Common myeloid progenitor, CD34-positive (primary cell): Measurements from ENCODE around the gene CUTA. TPM values are rescaled to one million over a fixed set of nuclear protein-coding genes. Genes with fewer than 3 reads are reported as not detected.

Experiments
- CTCF ChIA-PET: fragments of 350-600 bp; sonication (Branson Sonifier 250); formaldehyde crosslinking; loops from one replicate; lab custom pipeline; 2021; ENCODE audit warnings: antibody characterized with exemption; lab: Charles Lee
- POLR2A ChIA-PET: fragments of 350-600 bp; sonication (Branson Sonifier 250); formaldehyde crosslinking; loops from one replicate; lab custom pipeline; 2021; ENCODE audit warnings: antibody characterized with exemption; lab: Charles Lee
- DNase-seq, 3 donors: peaks; one replicate each; pipeline versions ENCODE4 v3.0.0 to v3.0.0-alpha.2; 2013
- H3K27ac ChIP-seq, 2 experiments: 1 replicate in 1 of 2; 2 replicates in 1 of 2; pipeline ENCODE4 v1.7.0; 2013; ENCODE audit warnings: inconsistent platforms in 2 of 2, low read length in 2 of 2, mild to moderate bottlenecking in 2 of 2, low read depth in 1 of 2, moderate library complexity in 1 of 2; ENCODE audit not compliant: severe bottlenecking in 2 of 2, insufficient read depth in 1 of 2, poor library complexity in 1 of 2
- H3K27me3 ChIP-seq, 5 experiments: replicated peaks in 2 of 5; 1 replicate in 3 of 5; 2 replicates in 2 of 5; pipeline versions ENCODE4 v1.6.1 to v1.7.0; 2013; ENCODE audit warnings: low read length in 4 of 5, mild to moderate bottlenecking in 2 of 5, moderate library complexity in 2 of 5, inconsistent platforms in 1 of 5; ENCODE audit not compliant: insufficient read depth in 5 of 5, control insufficient read depth in 4 of 5
- H3K36me3 ChIP-seq, 4 experiments: 1 replicate in 2 of 4; 2 replicates in 2 of 4; pipeline versions ENCODE4 v1.6.1 to v1.7.0; 2013; ENCODE audit warnings: low read length in 3 of 4, control low read depth in 1 of 4, mild to moderate bottlenecking in 1 of 4; ENCODE audit not compliant: control insufficient read depth in 4 of 4, insufficient read depth in 4 of 4
- H3K4me1 ChIP-seq, 4 experiments: 1 replicate in 3 of 4; 2 replicates in 1 of 4; pipeline versions ENCODE4 v1.6.1 to v1.7.1; 2013; ENCODE audit warnings: low read length in 3 of 4, mild to moderate bottlenecking in 3 of 4, control low read depth in 1 of 4, inconsistent platforms in 1 of 4, moderate library complexity in 1 of 4; ENCODE audit not compliant: control insufficient read depth in 4 of 4, insufficient read depth in 4 of 4; ENCODE audit errors: control extremely low read depth in 1 of 4
- H3K4me3 ChIP-seq, 7 experiments: 1 replicate in 4 of 7; 2 replicates in 3 of 7; pipeline versions ENCODE4 v1.5.1 to v1.7.0; 2013; ENCODE audit warnings: mild to moderate bottlenecking in 7 of 7, low read length in 6 of 7, moderate library complexity in 6 of 7, inconsistent platforms in 2 of 7, low read depth in 2 of 7, control low read depth in 1 of 7; ENCODE audit not compliant: insufficient read depth in 4 of 7, control insufficient read depth in 1 of 7; ENCODE audit errors: extremely low read depth in 1 of 7
- H3K9me3 ChIP-seq, 5 experiments: 1 replicate in 4 of 5; 2 replicates in 1 of 5; pipeline versions ENCODE4 v1.6.1 to v1.7.1; 2013; ENCODE audit warnings: low read length in 4 of 5, mild to moderate bottlenecking in 2 of 5, inconsistent platforms in 1 of 5, low read depth in 1 of 5, moderate library complexity in 1 of 5; ENCODE audit not compliant: control insufficient read depth in 4 of 5, insufficient read depth in 2 of 5; ENCODE audit errors: control extremely low read depth in 1 of 5
- WGBS: methylation state at CpG from one replicate; pipeline ENCODE4 v1.1.5; 2013; ENCODE audit not compliant: insufficient coverage; 5-methylcytosine and 5-hydroxymethylcytosine counted together
- polyA plus RNA-seq: library from polyadenylated mRNA; unstranded; fragments of 120-200 nt; gene quantifications from one replicate; pipeline ENCODE4 v1.2.1, GENCODE V29; 2013

CUTA gene
- polyA plus RNA-seq: 166 TPM

- peaks cover 14 to 45% (median 39%) of the 10 kb centered on the region in 4 experiments for H3K4me1 ChIP-seq
- H3K4me3 ChIP-seq: peak within 1 kb of the TSS; percentile 58 to 91 (median 80)
- no peaks in the 10 kb centered on the region for H3K27me3 ChIP-seq
- peaks cover 3 to 35% (median 26%) of the 10 kb centered on the region in 4 experiments for H3K36me3 ChIP-seq
- ChIA-PET POLR2A (interaction anchor here (0.6 kb wide), 1 partner anchor 90 kb away, joined by 5 read pairs; no protein-coding TSS in a partner anchor), CTCF (interaction anchor here (0.6 to 2.1 kb wide), 10 partner anchors 7 to 141 kb away, joined by 3 to 8 read pairs (median 4); partner anchors contain the start of genes B3GALT4, WDR46 and ZBTB9)
- DNase-seq: peak; percentile 100
- under 1% methylated on average over 47 of the region's 51 CpGs for WGBS
- H3K9me3 ChIP-seq: no peaks in the 10 kb centered on the region
- H3K27ac ChIP-seq: peak within 1 kb of the TSS; percentile 70 to 92
Observed at GRCh38 chr6:33417903-33418689, at the start of gene CUTA. Gene CUTA, minus strand, starts transcription at chr6:33418107. Its CDS starts 107 bp downstream, at chr6:33418000.

GRCh38 chr6:33467091-33467490 lies 49.2 kb upstream of the CUTA start:
- ChIA-PET CTCF (no interaction called here), POLR2A (no interaction called here)
- no peak for DNase-seq
- no peaks in the 10 kb centered on the region for H3K4me1 ChIP-seq
- H3K9me3 ChIP-seq: no peaks in the 10 kb centered on the region
- H3K27ac ChIP-seq: no peak overlapping the region
- H3K4me3 ChIP-seq: no peak overlapping the region
- WGBS: 94% methylated on average over 5 of the region's 7 CpGs
- H3K36me3 ChIP-seq: no peaks in the 10 kb centered on the region
- H3K27me3 ChIP-seq: no peaks in the 10 kb centered on the region

GRCh38 chr6:33466075-33466735 lies 48.3 kb upstream of the CUTA start:
- POLR2A ChIA-PET: no interaction called here
- CTCF ChIA-PET: no interaction called here
- Histone ChIP-seq H3K27ac (no peak overlapping the region), H3K36me3 (no peaks in the 10 kb centered on the region), H3K9me3 (no peaks in the 10 kb centered on the region), H3K4me1 (no peaks in the 10 kb centered on the region), H3K27me3 (no peaks in the 10 kb centered on the region), H3K4me3 (no peak overlapping the region)
- no peak for DNase-seq
- WGBS: 94% methylated on average over 4 of the region's 4 CpGs

GRCh38 chr6:33459226-33459625 lies 41.3 kb upstream of the CUTA start:
- Histone ChIP-seq H3K27ac (no peak overlapping the region), H3K4me1 (peaks cover 0 to 9% (median 9%) of the 10 kb centered on the region in 4 experiments), H3K9me3 (peaks cover 0 to 2% (median 0%) of the 10 kb centered on the region in 5 experiments), H3K36me3 (peaks cover 2 to 15% (median 10%) of the 10 kb centered on the region in 4 experiments), H3K27me3 (no peaks in the 10 kb centered on the region), H3K4me3 (no peak overlapping the region)
- ChIA-PET POLR2A (no interaction called here), CTCF (no interaction called here)
- DNase-seq: no peak
- WGBS: 100% methylated on average over 2 of the region's 2 CpGs

- Histone ChIP-seq H3K4me1 (peaks cover 2 to 10% (median 10%) of the 10 kb centered on the region in 4 experiments), H3K9me3 (peaks cover 0 to 2% (median 0%) of the 10 kb centered on the region in 5 experiments), H3K27me3 (no peaks in the 10 kb centered on the region), H3K36me3 (peaks cover 2 to 15% (median 10%) of the 10 kb centered on the region in 4 experiments), H3K27ac (no peak overlapping the region), H3K4me3 (no peak overlapping the region)
- no peak for DNase-seq
- CTCF ChIA-PET: no interaction called here
- POLR2A ChIA-PET: no interaction called here
- 94% methylated on average over 2 of the region's 3 CpGs for WGBS
Observed at GRCh38 chr6:33458676-33459075, 40.8 kb upstream of the CUTA start.

- no peak for DNase-seq
- WGBS: 97% methylated on average over 10 of the region's 12 CpGs
- Histone ChIP-seq H3K9me3 (peaks cover 0 to 2% (median 0%) of the 10 kb centered on the region in 5 experiments), H3K27ac (no peak overlapping the region), H3K27me3 (no peaks in the 10 kb centered on the region), H3K4me3 (no peak overlapping the region), H3K36me3 (peaks cover 2 to 19% (median 12%) of the 10 kb centered on the region in 4 experiments), H3K4me1 (peaks cover 5 to 21% (median 20%) of the 10 kb centered on the region in 4 experiments)
- ChIA-PET POLR2A (no interaction called here), CTCF (no interaction called here)
Observed at GRCh38 chr6:33456156-33456555, 38.2 kb upstream of the CUTA start.
